ENCODE data around the gene STK35. TPM values are rescaled to one million over a fixed set of nuclear protein-coding genes. Genes with fewer than 3 reads are reported as not detected.

Gene STK35
- total RNA-seq, 1 experiment from 2014 or later = 16.5 TPM

GRCh38 chr20:2108498-2108897, 6.9 kb downstream of the STK35 start:
- DNase-seq = no peak
- Mint-ChIP-seq H3K4me3 (ENCODE audit: low read depth, unreplicated experiment) (no peak overlapping the region), H3K27ac (ENCODE audit: unreplicated experiment) (no peak overlapping the region), H3K9me3 (ENCODE audit: low read depth, unreplicated experiment) (no peaks in the 10 kb centered on the region), H3K4me1 (ENCODE audit: low read depth, unreplicated experiment) (peaks cover 46% of the 10 kb centered on the region), H3K27me3 (ENCODE audit: unreplicated experiment) (no peaks in the 10 kb centered on the region), H3K36me3 (ENCODE audit: insufficient read depth, unreplicated experiment) (peaks cover 10% of the 10 kb centered on the region)
- BruUV-seq (replicated peaks) = no TSS peak
- CTCF ChIA-PET = no interaction called here
- TF ChIP-seq CTCF (IDR thresholded peaks at IDR 0.05; ENCODE audit: unreplicated experiment) = no peak
- intact Hi-C loops (cut with micrococcal nuclease; ENCODE audit: unreplicated experiment) = loop anchor here (10.0 kb wide), 1 partner anchor 66 kb away; no protein-coding TSS in a partner anchor

GRCh38 chr20:2108987-2109386, 7.4 kb downstream of the STK35 start:
- H3K4me3 Mint-ChIP-seq (ENCODE audit: low read depth, unreplicated experiment) = peak overlapping the region; percentile 9
- peaks cover 5% of the 10 kb centered on the region for H3K36me3 Mint-ChIP-seq (ENCODE audit: insufficient read depth, unreplicated experiment)
- peaks cover 46% of the 10 kb centered on the region for H3K4me1 Mint-ChIP-seq (ENCODE audit: low read depth, unreplicated experiment)
- no TSS peak for BruUV-seq (replicated peaks)
- intact Hi-C loops (cut with micrococcal nuclease; ENCODE audit: unreplicated experiment) = loop anchor here (10.0 kb wide), 1 partner anchor 66 kb away; no protein-coding TSS in a partner anchor
- DNase-seq = peak; percentile 23
- H3K27me3 Mint-ChIP-seq (ENCODE audit: unreplicated experiment) = no peaks in the 10 kb centered on the region
- CTCF ChIA-PET = interaction anchor here (0.6 to 0.9 kb wide), 3 partner anchors 64 to 312 kb away, joined by 3 to 5 read pairs (median 3); no protein-coding TSS in a partner anchor
- no peaks in the 10 kb centered on the region for H3K9me3 Mint-ChIP-seq (ENCODE audit: low read depth, unreplicated experiment)
- TF ChIP-seq CTCF (IDR thresholded peaks at IDR 0.05; ENCODE audit: unreplicated experiment) = no peak
- H3K27ac Mint-ChIP-seq (ENCODE audit: unreplicated experiment) = no peak overlapping the region

GRCh38 chr20:2109425-2110210, 8.0 kb downstream of the STK35 start:
- no peak overlapping the region for H3K27ac Mint-ChIP-seq (ENCODE audit: unreplicated experiment)
- intact Hi-C loops (cut with micrococcal nuclease; ENCODE audit: unreplicated experiment) = loop anchor here (10.0 kb wide), 1 partner anchor 65 kb away; no protein-coding TSS in a partner anchor
- peaks cover 51% of the 10 kb centered on the region for H3K4me1 Mint-ChIP-seq (ENCODE audit: low read depth, unreplicated experiment)
- TF ChIP-seq CTCF (IDR thresholded peaks at IDR 0.05; ENCODE audit: unreplicated experiment) = no peak
- H3K27me3 Mint-ChIP-seq (ENCODE audit: unreplicated experiment) = no peaks in the 10 kb centered on the region
- BruUV-seq (replicated peaks) = no TSS peak
- no peak for DNase-seq
- peaks cover 5% of the 10 kb centered on the region for H3K36me3 Mint-ChIP-seq (ENCODE audit: insufficient read depth, unreplicated experiment)
- peak overlapping the region; percentile 9 for H3K4me3 Mint-ChIP-seq (ENCODE audit: low read depth, unreplicated experiment)
- no peaks in the 10 kb centered on the region for H3K9me3 Mint-ChIP-seq (ENCODE audit: low read depth, unreplicated experiment)
- CTCF ChIA-PET = interaction anchor here (0.6 to 0.9 kb wide), 3 partner anchors 63 to 311 kb away, joined by 3 to 5 read pairs (median 3); no protein-coding TSS in a partner anchor

- Mint-ChIP-seq H3K9me3 (ENCODE audit: low read depth, unreplicated experiment) (no peaks in the 10 kb centered on the region), H3K4me1 (ENCODE audit: low read depth, unreplicated experiment) (peaks cover 48% of the 10 kb centered on the region), H3K27ac (ENCODE audit: unreplicated experiment) (no peak overlapping the region), H3K36me3 (ENCODE audit: insufficient read depth, unreplicated experiment) (peaks cover 6% of the 10 kb centered on the region), H3K27me3 (ENCODE audit: unreplicated experiment) (no peaks in the 10 kb centered on the region), H3K4me3 (ENCODE audit: low read depth, unreplicated experiment) (no peak overlapping the region)
- no peak for DNase-seq
- no peak for TF ChIP-seq CTCF (IDR thresholded peaks at IDR 0.05; ENCODE audit: unreplicated experiment)
- CTCF ChIA-PET = no interaction called here
- intact Hi-C loops (cut with micrococcal nuclease; ENCODE audit: unreplicated experiment) = no loop called here
- no TSS peak for BruUV-seq (replicated peaks)
Observed at GRCh38 chr20:2112910-2113309, 11.3 kb downstream of the STK35 start.

All from Calu3 (cell line).